Omental fat pad (tissue), 4 donors: ENCODE measurements around the gene ASZ1. TPM values are rescaled to one million over a fixed set of nuclear protein-coding genes. Genes with fewer than 3 reads are reported as not detected.

Source experiments
- ATAC-seq: fragments of 150-250 bp; one replicate; pipeline ENCODE4 v1.9.1; 2016; ENCODE audit warnings: mild to moderate bottlenecking, moderate library complexity; ENCODE audit not compliant: low FRiP score
- DNase-seq: peaks from one replicate; pipeline ENCODE4 v3.0.0-alpha.2; 2019; ENCODE audit warnings: low spot score
- total RNA-seq, 4 donors: library from RNA; depleted of rRNA; stranded (reverse); fragments of >200 nt; gene quantifications; one replicate each; pipeline ENCODE4 v1.1.0, GENCODE V29; 2016
- TF ChIP-seq, protein P1 (sequence below), 3 donors: fragments of 450-650 bp; IDR thresholded peaks; one replicate each; pipeline ENCODE4 v1.5.1; 2016 to 2017; ENCODE audit warnings: antibody characterized with exemption in 3 of 3, mild to moderate bottlenecking in 3 of 3, moderate library complexity in 2 of 3

Gene ASZ1
- total RNA-seq, 4 donors from 2014 or later, result not detected

- TF ChIP-seq, protein P1, sequence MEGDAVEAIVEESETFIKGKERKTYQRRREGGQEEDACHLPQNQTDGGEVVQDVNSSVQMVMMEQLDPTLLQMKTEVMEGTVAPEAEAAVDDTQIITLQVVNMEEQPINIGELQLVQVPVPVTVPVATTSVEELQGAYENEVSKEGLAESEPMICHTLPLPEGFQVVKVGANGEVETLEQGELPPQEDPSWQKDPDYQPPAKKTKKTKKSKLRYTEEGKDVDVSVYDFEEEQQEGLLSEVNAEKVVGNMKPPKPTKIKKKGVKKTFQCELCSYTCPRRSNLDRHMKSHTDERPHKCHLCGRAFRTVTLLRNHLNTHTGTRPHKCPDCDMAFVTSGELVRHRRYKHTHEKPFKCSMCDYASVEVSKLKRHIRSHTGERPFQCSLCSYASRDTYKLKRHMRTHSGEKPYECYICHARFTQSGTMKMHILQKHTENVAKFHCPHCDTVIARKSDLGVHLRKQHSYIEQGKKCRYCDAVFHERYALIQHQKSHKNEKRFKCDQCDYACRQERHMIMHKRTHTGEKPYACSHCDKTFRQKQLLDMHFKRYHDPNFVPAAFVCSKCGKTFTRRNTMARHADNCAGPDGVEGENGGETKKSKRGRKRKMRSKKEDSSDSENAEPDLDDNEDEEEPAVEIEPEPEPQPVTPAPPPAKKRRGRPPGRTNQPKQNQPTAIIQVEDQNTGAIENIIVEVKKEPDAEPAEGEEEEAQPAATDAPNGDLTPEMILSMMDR (IDR thresholded peaks at IDR 0.05), result no peak
- DNase-seq, result no peak
- ATAC-seq, result no peak
Measured at GRCh38 chr7:117313582-117313981, 113.7 kb downstream of the ASZ1 start.

Other genes starting within 250 kb of the ASZ1 start
- gene WNT2, start 104.4 kb downstream of the ASZ1 start, total RNA-seq, result under 1 TPM; 0.48 to 0.95 (median 0.64) TPM
- 1 to 10 TPM in 2 of 4 donors, under 1 TPM in 2; 0.32 to 7.1 (median 1.3) TPM for gene CFTR, start 52.5 kb upstream of the ASZ1 start, total RNA-seq